Endothelial cell of umbilical vein (primary cell): ENCODE results near the gene ZNF804B. TPM values are rescaled to one million over a fixed set of nuclear protein-coding genes. Genes with fewer than 3 reads are reported as not detected.

Experiments
- BruUV-seq: library from RNA; stranded (reverse); fragments of 400-500 nt; replicated peaks from 2 replicates; lab custom pipeline; 2021; lab: Mats Ljungman, UMichigan
- CTCF ChIA-PET: fragments of 300-600, 350-600 bp; sonication (Branson Sonifier 250); formaldehyde crosslinking; loops from one replicate; lab custom pipeline; 2021; ENCODE audit warnings: antibody characterized with exemption, inconsistent platforms; lab: Charles Lee
- POLR2A ChIA-PET: fragments of 300-600, 350-600 bp; sonication (Branson Sonifier 250); formaldehyde crosslinking; loops from one replicate; lab custom pipeline; 2021; ENCODE audit warnings: antibody characterized with exemption, inconsistent platforms; lab: Charles Lee
- DNase-seq: peaks from one replicate; pipeline ENCODE4 v3.0.0-alpha.2; 2011; ENCODE audit warnings: low read depth, low spot score
- FAIRE-seq: peaks from 2 replicates; lab custom pipeline; 2011; peaks lifted over from hg19 to GRCh38; lab: Jason Lieb, UNC
- H2AFZ ChIP-seq: 2 replicates; pipeline ENCODE4 v1.6.0; 2012; ENCODE audit warnings: low read depth, low read length, control low read depth, inconsistent platforms
- H3K27ac ChIP-seq: 2 replicates; pipeline ENCODE4 v1.5.1; 2011; ENCODE audit warnings: low read depth, mild to moderate bottlenecking, control low read depth, low read length, moderate library complexity; ENCODE audit not compliant: insufficient read depth
- H3K27me3 ChIP-seq, 2 experiments: 2 replicates each; pipeline versions ENCODE4 v1.6.0 to v1.6.1; 2011; ENCODE audit warnings: low read length in 2 of 2, mixed read lengths in 1 of 2; ENCODE audit not compliant: control insufficient read depth in 2 of 2, insufficient read depth in 2 of 2
- H3K36me3 ChIP-seq, 2 experiments: 2 replicates in 1 of 2; 3 replicates in 1 of 2; pipeline ENCODE4 v1.5.1; 2011; ENCODE audit warnings: low read length in 2 of 2, mild to moderate bottlenecking in 1 of 2, moderate library complexity in 1 of 2; ENCODE audit not compliant: control insufficient read depth in 2 of 2, insufficient read depth in 2 of 2; ENCODE audit errors: extremely low read depth in 1 of 2
- H3K4me1 ChIP-seq: 3 replicates; pipeline ENCODE4 v1.5.1; 2011; ENCODE audit warnings: mild to moderate bottlenecking, low read length; ENCODE audit not compliant: control insufficient read depth, insufficient read depth; ENCODE audit errors: extremely low read depth
- H3K4me2 ChIP-seq: 2 replicates; pipeline ENCODE4 v1.6.1; 2011; ENCODE audit warnings: low read length, control low read depth, mixed read lengths; ENCODE audit not compliant: insufficient read depth
- H3K4me3 ChIP-seq, 3 experiments: fragments of 200-600 bp in 1 of 3; sonication (generic), shearing (Covaris generic) in 1 of 3; replicated peaks in 1 of 3; 2 replicates each; pipeline ENCODE4 v1.5.1; 2011 to 2016; ENCODE audit warnings: control low read depth in 3 of 3, low read length in 3 of 3, mild to moderate bottlenecking in 2 of 3, inconsistent platforms in 1 of 3, low read depth in 1 of 3, moderate library complexity in 1 of 3; ENCODE audit not compliant: insufficient read depth in 1 of 3
- H3K79me2 ChIP-seq: 2 replicates; pipeline ENCODE4 v1.6.0; 2012; ENCODE audit warnings: low read length, inconsistent platforms; ENCODE audit not compliant: control insufficient read depth, insufficient read depth
- H3K9ac ChIP-seq: replicated peaks from 2 replicates; pipeline ENCODE3; 2011; ENCODE audit warnings: low read length, control low read depth; ENCODE audit not compliant: insufficient read depth; ENCODE audit errors: extremely low read depth
- H3K9me1 ChIP-seq: replicated peaks from 3 replicates; pipeline ENCODE4 v1.6.0; 2011; ENCODE audit warnings: mild to moderate bottlenecking, low read length; ENCODE audit not compliant: control insufficient read depth, insufficient read depth; ENCODE audit errors: extremely low read depth
- H3K9me3 ChIP-seq: replicated peaks from 2 replicates; pipeline ENCODE4 v1.5.1; 2012; ENCODE audit warnings: low read length, inconsistent platforms; ENCODE audit not compliant: control insufficient read depth, insufficient read depth
- H4K20me1 ChIP-seq: replicated peaks from 2 replicates; pipeline ENCODE3; 2011; ENCODE audit warnings: mild to moderate bottlenecking, low read length; ENCODE audit not compliant: control insufficient read depth, insufficient read depth; ENCODE audit errors: extremely low read depth
- EZH2 ChIP-seq: IDR thresholded peaks from 2 replicates; pipeline ENCODE4 v1.6.1; 2012; ENCODE audit warnings: borderline replicate concordance, low read depth, mild to moderate bottlenecking, moderate library complexity, low read length, inconsistent platforms; ENCODE audit not compliant: severe bottlenecking
- FOS ChIP-seq: IDR thresholded peaks from 2 replicates; pipeline ENCODE4 v1.6.1; 2011; ENCODE audit warnings: mild to moderate bottlenecking, low read length, moderate library complexity, borderline replicate concordance; ENCODE audit not compliant: insufficient read depth
- GATA2 ChIP-seq: IDR thresholded peaks from 2 replicates; pipeline ENCODE4 v1.7.0; 2011; ENCODE audit warnings: low read depth, mild to moderate bottlenecking, moderate library complexity, mixed read lengths, low read length; ENCODE audit not compliant: insufficient read length, insufficient read depth
- JUN ChIP-seq: IDR thresholded peaks from 2 replicates; pipeline ENCODE4 v1.6.1; 2011; ENCODE audit warnings: borderline replicate concordance, low read depth; ENCODE audit not compliant: insufficient read length, insufficient read depth
- MAX ChIP-seq: IDR thresholded peaks from 2 replicates; pipeline ENCODE4 v1.6.1; 2011; ENCODE audit not compliant: insufficient read depth, insufficient read length
- MYC ChIP-seq: IDR thresholded peaks from one replicate; pipeline ENCODE4 v1.6.1; 2011; ENCODE audit warnings: mild to moderate bottlenecking, low read depth, low read length
- POLR2A ChIP-seq: IDR thresholded peaks from 2 replicates; pipeline ENCODE4 v1.6.1; 2012; ENCODE audit warnings: low read depth, mild to moderate bottlenecking, control low read depth, low read length
- POLR2AphosphoS5 ChIP-seq: IDR thresholded peaks from 2 replicates; pipeline ENCODE4 v1.6.1; 2012; ENCODE audit warnings: low read depth, mild to moderate bottlenecking, control low read depth, low read length, moderate library complexity; ENCODE audit not compliant: insufficient read depth
- dilution Hi-C: fragments of 300-500 bp; cut with MboI; formaldehyde crosslinking; loops from one replicate; pipeline ENCODE4 v1.15.0; 2019; ENCODE audit warnings: low sequenced_read_pairs; ENCODE audit not compliant: extremely low pct_ligation_motif_present
- intact Hi-C: fragments of 100-400 bp; cut with micrococcal nuclease; formaldehyde crosslinking; loops from one replicate; pipeline ENCODE4 v1.10.0; 2022
- polyA plus RNA-seq, 4 experiments: library from polyadenylated mRNA; depleted of rRNA in 3 of 4; stranded (reverse) in 3 of 4; unstranded in 1 of 4; fragments of >200 nt; gene quantifications; 2 replicates each; pipeline versions ENCODE4 v1.2.1 to v1.2.3, GENCODE V29; 2011 to 2012; ENCODE audit warnings: missing spikeins in 1 of 4
- total RNA-seq: library from RNA; stranded (reverse); gene quantifications from 2 replicates; pipeline ENCODE4 v1.2.3, GENCODE V29; 2021
- TF ChIP-seq, protein P1 (sequence below), 2 donors: IDR thresholded peaks; 1 replicate in 1 of 2; 2 replicates in 1 of 2; pipeline ENCODE4 v1.5.1; 2011; ENCODE audit warnings: low read length in 2 of 2, mild to moderate bottlenecking in 2 of 2, moderate library complexity in 2 of 2, control low read depth in 1 of 2, inconsistent platforms in 1 of 2, low read depth in 1 of 2; ENCODE audit not compliant: insufficient read depth in 1 of 2; ENCODE audit errors: extremely low read depth in 1 of 2

The ZNF804B gene
- total and polyA plus RNA-seq, 2 donors (not counting 3 experiments of a cell fraction or from before 2014, with no cell fraction given) = not detected

GRCh38 chr7:89334797-89335196 is 575.3 kb downstream of the ZNF804B start:
- CTCF ChIA-PET = no interaction called here
- no TSS peak for BruUV-seq
- FAIRE-seq = no peak
- H3K9me3 ChIP-seq = no peaks in the 10 kb centered on the region
- no peaks in the 10 kb centered on the region for H3K36me3 ChIP-seq
- H3K9ac ChIP-seq = no peak overlapping the region
- H3K4me2 ChIP-seq = no peak overlapping the region
- DNase-seq = no peak
- H3K79me2 ChIP-seq = no peaks in the 10 kb centered on the region
- H2AFZ ChIP-seq = no peak overlapping the region
- H3K4me3 ChIP-seq = no peak overlapping the region
- TF ChIP-seq GATA2 (no peak), POLR2A (no peak), EZH2 (no peak), JUN (no peak), MAX (no peak), MYC (no peak), FOS (no peak), POLR2AphosphoS5 (no peak)
- TF ChIP-seq, protein P1, sequence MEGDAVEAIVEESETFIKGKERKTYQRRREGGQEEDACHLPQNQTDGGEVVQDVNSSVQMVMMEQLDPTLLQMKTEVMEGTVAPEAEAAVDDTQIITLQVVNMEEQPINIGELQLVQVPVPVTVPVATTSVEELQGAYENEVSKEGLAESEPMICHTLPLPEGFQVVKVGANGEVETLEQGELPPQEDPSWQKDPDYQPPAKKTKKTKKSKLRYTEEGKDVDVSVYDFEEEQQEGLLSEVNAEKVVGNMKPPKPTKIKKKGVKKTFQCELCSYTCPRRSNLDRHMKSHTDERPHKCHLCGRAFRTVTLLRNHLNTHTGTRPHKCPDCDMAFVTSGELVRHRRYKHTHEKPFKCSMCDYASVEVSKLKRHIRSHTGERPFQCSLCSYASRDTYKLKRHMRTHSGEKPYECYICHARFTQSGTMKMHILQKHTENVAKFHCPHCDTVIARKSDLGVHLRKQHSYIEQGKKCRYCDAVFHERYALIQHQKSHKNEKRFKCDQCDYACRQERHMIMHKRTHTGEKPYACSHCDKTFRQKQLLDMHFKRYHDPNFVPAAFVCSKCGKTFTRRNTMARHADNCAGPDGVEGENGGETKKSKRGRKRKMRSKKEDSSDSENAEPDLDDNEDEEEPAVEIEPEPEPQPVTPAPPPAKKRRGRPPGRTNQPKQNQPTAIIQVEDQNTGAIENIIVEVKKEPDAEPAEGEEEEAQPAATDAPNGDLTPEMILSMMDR (IDR thresholded peaks at IDR 0.05; ENCODE audit: extremely low read depth in 1 of 2, insufficient read depth in 1 of 2, low read depth in 1 of 2, low read length in 2 of 2) = no peak
- no peak overlapping the region for H3K27ac ChIP-seq
- POLR2A ChIA-PET = no interaction called here
- no peaks in the 10 kb centered on the region for H3K4me1 ChIP-seq
- intact Hi-C loops = no loop called here
- no peaks in the 10 kb centered on the region for H4K20me1 ChIP-seq
- dilution Hi-C loops = no loop called here
- no peaks in the 10 kb centered on the region for H3K27me3 ChIP-seq
- no peaks in the 10 kb centered on the region for H3K9me1 ChIP-seq
